Lung (tissue), 12 donors: ENCODE measurements around the gene CPNE6. TPM values are rescaled to one million over a fixed set of nuclear protein-coding genes. Genes with fewer than 3 reads are reported as not detected.
A peak's percentile ranks its signal among the peaks of the same experiment; 100 is the strongest.

ENCODE experiments used
- ATAC-seq: fragments of 200-7000 bp; cut with Tn5 transposase; one replicate; pipeline ENCODE4 v1.9.1; 2020; ENCODE audit warnings: moderate number of reproducible peaks; ENCODE audit not compliant: insufficient read depth, low FRiP score
- DNase-seq, 3 donors: peaks; one replicate each; pipeline ENCODE4 v3.0.0-alpha.2; 2013 to 2017
- H3K27ac ChIP-seq, 2 donors: one replicate each; pipeline ENCODE4 v1.5.1; 2013; ENCODE audit warnings: mild to moderate bottlenecking in 2 of 2, moderate library complexity in 2 of 2, control low read depth in 1 of 2, inconsistent platforms in 1 of 2, low read depth in 1 of 2, low read length in 1 of 2
- H3K27me3 ChIP-seq, 3 donors: one replicate each; pipeline ENCODE4 v1.5.1; 2013; ENCODE audit warnings: low read length in 2 of 3; ENCODE audit not compliant: control insufficient read depth in 3 of 3, insufficient read depth in 3 of 3
- H3K36me3 ChIP-seq, 4 donors: one replicate each; pipeline ENCODE4 v1.5.1; 2013; ENCODE audit warnings: low read length in 4 of 4, mild to moderate bottlenecking in 1 of 4, moderate library complexity in 1 of 4; ENCODE audit not compliant: control insufficient read depth in 4 of 4, insufficient read depth in 4 of 4
- H3K4me1 ChIP-seq, 5 donors: one replicate each; pipeline ENCODE4 v1.5.1; 2013; ENCODE audit warnings: low read length in 5 of 5, mild to moderate bottlenecking in 2 of 5, moderate library complexity in 1 of 5; ENCODE audit not compliant: control insufficient read depth in 5 of 5, insufficient read depth in 5 of 5
- H3K4me3 ChIP-seq: one replicate; pipeline ENCODE4 v1.5.1; 2013; ENCODE audit warnings: mild to moderate bottlenecking, control low read depth, moderate library complexity
- H3K9ac ChIP-seq, 2 donors: one replicate each; pipeline ENCODE4 v1.5.1; 2013; ENCODE audit warnings: low read length in 2 of 2, control low read depth in 1 of 2; ENCODE audit not compliant: insufficient read depth in 1 of 2
- H3K9me3 ChIP-seq, 4 donors: one replicate each; pipeline ENCODE4 v1.5.1; 2013; ENCODE audit warnings: low read length in 3 of 4, mild to moderate bottlenecking in 1 of 4, moderate library complexity in 1 of 4; ENCODE audit not compliant: control insufficient read depth in 4 of 4, insufficient read depth in 3 of 4
- WGBS, 2 donors: extraction: QIAGEN DNeasy Blood & Tissue Kit; methylation state at CpG; one replicate each; pipeline ENCODE4 v1.1.7; 2013; 5-methylcytosine and 5-hydroxymethylcytosine counted together
- polyA plus RNA-seq, 2 donors: library from polyadenylated mRNA; stranded (reverse); fragments of 200-250 nt; gene quantifications; one replicate each; pipeline ENCODE4 v1.2.1, GENCODE V29; 2013
- total RNA-seq, 2 donors: library from RNA; depleted of rRNA in 1 of 2; stranded (reverse); fragments of >200 nt in 1 of 2; gene quantifications; one replicate each; pipeline ENCODE4 v1.2.1, GENCODE V29; 2014 to 2021
- TF ChIP-seq, protein P1 (sequence below): IDR thresholded peaks from 2 replicates; pipeline ENCODE4 v1.5.1; 2012; ENCODE audit warnings: mild to moderate bottlenecking; ENCODE audit errors: control extremely low read depth, extremely low read depth
- donor health status: control.
- donor health status: control.
- donor health status: Bipolar disorder and iron deficiency.
- donor health status: healthy.
- donor health status: DM: yes; HTN: yes; CAD: no.

The CPNE6 gene
- total and polyA plus RNA-seq, 4 donors = not detected

DNA sequence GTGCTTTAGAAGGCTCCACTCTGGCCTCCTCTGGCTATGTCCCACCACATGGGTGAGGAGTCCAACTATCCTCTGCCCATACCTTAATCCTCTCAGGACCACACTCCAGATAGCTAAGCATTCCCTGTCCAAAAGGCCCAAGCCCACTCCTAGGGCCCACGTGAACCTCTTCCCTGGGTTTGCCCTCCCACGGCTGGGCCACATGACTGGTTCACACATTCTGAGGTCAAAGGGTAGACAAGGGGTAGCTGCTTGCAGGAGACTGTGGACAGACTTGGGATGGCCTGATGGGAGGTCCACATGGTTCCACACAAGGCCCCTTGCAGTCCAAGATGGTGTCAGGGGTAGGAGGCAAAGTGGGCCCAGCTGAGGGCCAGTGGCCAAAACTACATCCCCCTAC lies 16.7 kb downstream of the CPNE6 start:
- Histone ChIP-seq H3K9me3 (no peaks in the 10 kb centered on the region), H3K4me1 (no peaks in the 10 kb centered on the region), H3K27ac (no peak overlapping the region), H3K9ac (no peak overlapping the region), H3K4me3 (no peak overlapping the region), H3K36me3 (no peaks in the 10 kb centered on the region), H3K27me3 (peaks cover 0 to 5% (median 0%) of the 10 kb centered on the region in 3 donors)
- TF ChIP-seq, protein P1, sequence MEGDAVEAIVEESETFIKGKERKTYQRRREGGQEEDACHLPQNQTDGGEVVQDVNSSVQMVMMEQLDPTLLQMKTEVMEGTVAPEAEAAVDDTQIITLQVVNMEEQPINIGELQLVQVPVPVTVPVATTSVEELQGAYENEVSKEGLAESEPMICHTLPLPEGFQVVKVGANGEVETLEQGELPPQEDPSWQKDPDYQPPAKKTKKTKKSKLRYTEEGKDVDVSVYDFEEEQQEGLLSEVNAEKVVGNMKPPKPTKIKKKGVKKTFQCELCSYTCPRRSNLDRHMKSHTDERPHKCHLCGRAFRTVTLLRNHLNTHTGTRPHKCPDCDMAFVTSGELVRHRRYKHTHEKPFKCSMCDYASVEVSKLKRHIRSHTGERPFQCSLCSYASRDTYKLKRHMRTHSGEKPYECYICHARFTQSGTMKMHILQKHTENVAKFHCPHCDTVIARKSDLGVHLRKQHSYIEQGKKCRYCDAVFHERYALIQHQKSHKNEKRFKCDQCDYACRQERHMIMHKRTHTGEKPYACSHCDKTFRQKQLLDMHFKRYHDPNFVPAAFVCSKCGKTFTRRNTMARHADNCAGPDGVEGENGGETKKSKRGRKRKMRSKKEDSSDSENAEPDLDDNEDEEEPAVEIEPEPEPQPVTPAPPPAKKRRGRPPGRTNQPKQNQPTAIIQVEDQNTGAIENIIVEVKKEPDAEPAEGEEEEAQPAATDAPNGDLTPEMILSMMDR = no peak
- WGBS, 2 donors = 85 to 90% methylated on average over 2 of the region's 2 CpGs
- DNase-seq = no peak
- no peak for ATAC-seq

DNA sequence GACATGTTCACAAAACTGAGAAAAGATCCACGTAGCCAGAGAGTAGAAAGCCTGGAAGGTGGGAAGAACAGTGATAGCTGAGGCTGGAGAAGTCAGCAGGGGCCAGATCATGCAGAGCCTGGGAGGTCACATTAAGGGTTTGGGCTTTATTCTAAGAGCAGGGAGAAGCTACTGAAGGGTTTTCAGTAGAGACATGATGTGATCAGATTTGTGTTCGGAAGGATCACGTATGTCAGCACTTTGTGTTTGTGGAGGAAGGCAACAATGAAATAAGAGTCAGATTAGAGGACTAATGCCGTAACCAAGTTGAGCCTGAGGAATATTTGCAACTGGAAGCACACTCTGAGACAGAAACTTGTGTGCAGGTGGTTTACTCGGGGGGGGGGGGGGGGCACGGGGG lies 18.5 kb downstream of the CPNE6 start:
- H3K9me3 ChIP-seq = no peaks in the 10 kb centered on the region
- ATAC-seq (no peak), DNase-seq (peak in 1 of 3 donors; percentile 10)
- H3K4me3 ChIP-seq = no peak overlapping the region
- no peak overlapping the region for H3K27ac ChIP-seq
- H3K9ac ChIP-seq = no peak overlapping the region
- no peaks in the 10 kb centered on the region for H3K36me3 ChIP-seq
- H3K27me3 ChIP-seq = no peaks in the 10 kb centered on the region
- H3K4me1 ChIP-seq = peaks cover 0 to 7% (median 0%) of the 10 kb centered on the region in 5 donors
- 82 to 85% methylated on average over 6 of the region's 6 CpGs for WGBS, 2 donors
- TF ChIP-seq, protein P1 = no peak

DNA sequence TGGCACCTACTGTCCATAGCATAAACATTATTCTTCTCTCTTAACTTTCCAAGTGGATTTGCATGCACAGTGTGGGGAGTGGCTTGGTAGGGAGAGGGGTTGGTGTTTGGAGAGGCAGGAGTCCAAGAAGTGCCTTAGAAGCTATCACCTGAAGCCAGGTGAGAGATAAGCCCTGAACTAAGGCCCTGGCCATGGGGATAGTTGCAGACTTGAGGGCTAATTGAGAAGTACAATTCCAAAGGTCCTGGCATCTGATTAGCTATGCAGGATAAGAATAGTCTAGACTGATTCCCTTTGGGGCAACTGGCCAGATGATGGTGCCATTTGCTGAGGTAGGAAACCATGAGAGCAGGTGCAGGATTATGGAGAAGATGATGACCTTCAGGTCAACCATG lies 20.7 kb downstream of the CPNE6 start:
- TF ChIP-seq, protein P1 = no peak
- no peak overlapping the region for H3K9ac ChIP-seq
- peaks cover 0 to 17% (median 6%) of the 10 kb centered on the region in 5 donors for H3K4me1 ChIP-seq
- H3K9me3 ChIP-seq = no peaks in the 10 kb centered on the region
- peak overlapping the region in 1 of 2 donors; percentile 38 for H3K27ac ChIP-seq
- DNase-seq (peak in 1 of 3 donors; percentile 32), ATAC-seq (no peak)
- H3K36me3 ChIP-seq = no peaks in the 10 kb centered on the region
- no peak overlapping the region for H3K4me3 ChIP-seq
- H3K27me3 ChIP-seq = no peaks in the 10 kb centered on the region

DNA sequence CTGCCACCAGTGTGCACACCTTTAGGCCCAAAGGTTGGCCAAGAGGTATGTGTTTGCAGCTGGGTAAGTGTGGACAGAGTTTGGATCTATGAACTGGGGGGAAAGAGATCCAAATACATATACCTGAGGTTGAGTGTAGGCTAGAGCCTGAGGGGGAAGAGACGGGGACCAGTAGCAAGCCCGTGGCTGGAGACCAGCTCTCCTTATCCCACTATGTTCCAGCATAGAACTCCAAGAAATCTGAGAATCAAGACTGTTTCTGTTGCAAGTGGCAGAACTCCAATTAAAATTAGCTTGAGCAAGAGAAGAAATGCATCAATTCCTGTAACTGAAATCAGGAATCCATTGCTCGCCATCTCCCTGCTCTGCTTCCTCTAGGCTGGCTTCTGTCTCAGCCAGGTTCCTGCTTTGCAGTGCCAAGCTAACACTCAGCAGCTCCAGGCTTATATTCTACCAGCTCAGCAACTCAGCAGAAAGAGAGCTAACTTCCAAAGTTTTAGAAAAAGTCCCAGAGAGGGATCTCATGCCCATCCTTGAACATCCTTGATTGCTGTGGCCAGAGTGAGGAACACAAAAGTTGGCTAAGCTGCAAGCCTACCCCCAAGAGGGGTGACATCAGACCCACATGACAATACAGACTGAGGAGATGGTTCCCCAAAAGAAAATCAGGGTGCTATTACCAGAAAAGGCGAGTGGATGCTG lies 21.3 kb downstream of the CPNE6 start:
- H3K9me3 ChIP-seq = no peaks in the 10 kb centered on the region
- WGBS, 2 donors = 75 to 87% methylated on average over 4 of the region's 4 CpGs
- H3K9ac ChIP-seq = no peak overlapping the region
- TF ChIP-seq, protein P1 = no peak
- peaks cover 0 to 17% (median 6%) of the 10 kb centered on the region in 5 donors for H3K4me1 ChIP-seq
- no peaks in the 10 kb centered on the region for H3K36me3 ChIP-seq
- no peak overlapping the region for H3K27ac ChIP-seq
- no peak overlapping the region for H3K4me3 ChIP-seq
- DNase-seq (no peak), ATAC-seq (no peak)
- H3K27me3 ChIP-seq = no peaks in the 10 kb centered on the region
